Natural killer cell treated with Interleukin-12 subunit alpha and Interleukin-12 subunit beta and Interleukin-15 and Interleukin-18, amount 100 ng/mL, for 72 hours (primary cell): ENCODE results near the gene UGGT2. TPM values are rescaled to one million over a fixed set of nuclear protein-coding genes. Genes with fewer than 3 reads are reported as not detected.
"Not testable (repeated sequence)": the region's sequence is repeated elsewhere in the genome, so short reads cannot be mapped to it uniquely, and the experiment has no call there.

Experiments used
- ATAC-seq, 2 donors: fragments of 150-1000 bp; cut with Tn5 transposase in 1 of 2; sonication (Bioruptor Pico), chemical (Tn5 transposase) in 1 of 2; 2 replicates each; pipeline ENCODE4 v1.10.0; 2021
- DNase-seq: peaks from one replicate; pipeline ENCODE4 v3.0.0; 2022; ENCODE audit warnings: low spot score
- H3K27ac Mint-ChIP-seq, 2 donors: 1 replicate in 1 of 2; 2 replicates in 1 of 2; pipeline ENCODE4 v1.8.0; 2022; ENCODE audit warnings: mixed read lengths in 2 of 2, mild to moderate bottlenecking in 1 of 2, moderate library complexity in 1 of 2
- H3K27me3 Mint-ChIP-seq, 2 donors: 1 replicate in 1 of 2; 2 replicates in 1 of 2; pipeline ENCODE4 v1.8.0; 2022; ENCODE audit warnings: mixed read lengths in 2 of 2
- H3K36me3 Mint-ChIP-seq: one replicate; pipeline ENCODE4 v1.8.0; 2022; ENCODE audit warnings: mixed read lengths
- H3K4me1 Mint-ChIP-seq, 2 donors: 1 replicate in 1 of 2; 2 replicates in 1 of 2; pipeline ENCODE4 v1.8.0; 2022; ENCODE audit warnings: low read depth in 2 of 2, mixed read lengths in 2 of 2, mild to moderate bottlenecking in 1 of 2
- H3K4me3 Mint-ChIP-seq: one replicate; pipeline ENCODE4 v1.8.0; 2022; ENCODE audit warnings: mixed read lengths
- H3K9me3 Mint-ChIP-seq: 2 replicates; pipeline ENCODE4 v1.8.0; 2022; ENCODE audit warnings: mixed read lengths
- total RNA-seq, 2 donors: library from RNA; stranded (reverse); gene quantifications; one replicate each; pipeline ENCODE4 v1.2.3, GENCODE V29; 2022

Gene UGGT2
- total RNA-seq, 2 donors from 2014 or later, result 2.3 to 6.0 TPM

- no peaks in the 10 kb centered on the region for H3K36me3 Mint-ChIP-seq
- H3K9me3 Mint-ChIP-seq, result peaks cover 3% of the 10 kb centered on the region
- H3K4me1 Mint-ChIP-seq, result no peaks in the 10 kb centered on the region
- no peak overlapping the region for H3K27ac Mint-ChIP-seq
- DNase-seq (no peak), ATAC-seq (no peak)
- no peak overlapping the region for H3K4me3 Mint-ChIP-seq
- peaks cover 0 to 14% of the 10 kb centered on the region in 2 donors for H3K27me3 Mint-ChIP-seq
These were observed 188.1 kb downstream of the UGGT2 start for GRCh38 chr13:95865080-95865615.

- Mint-ChIP-seq H3K4me3 (no peak overlapping the region), H3K27ac (no peak overlapping the region), H3K27me3 (peaks cover 0 to 14% of the 10 kb centered on the region in 2 donors), H3K9me3 (no peaks in the 10 kb centered on the region), H3K36me3 (no peaks in the 10 kb centered on the region), H3K4me1 (no peaks in the 10 kb centered on the region)
- ATAC-seq, result no peak
- no peak for DNase-seq
These were observed 190.8 kb downstream of the UGGT2 start for GRCh38 chr13:95862408-95862807.

- Mint-ChIP-seq H3K4me3 (no peak overlapping the region), H3K9me3 (no peaks in the 10 kb centered on the region), H3K27me3 (peaks cover 0 to 14% of the 10 kb centered on the region in 2 donors), H3K36me3 (no peaks in the 10 kb centered on the region), H3K27ac (no peak overlapping the region), H3K4me1 (no peaks in the 10 kb centered on the region)
- DNase-seq, result no peak
- no peak for ATAC-seq
These were observed 191.9 kb downstream of the UGGT2 start for GRCh38 chr13:95861296-95861695.

GRCh38 chr13:95858286-95859075, 194.7 kb downstream of the UGGT2 start:
- H3K4me3 Mint-ChIP-seq, result no peak overlapping the region
- ATAC-seq, result no peak
- no peaks in the 10 kb centered on the region for H3K4me1 Mint-ChIP-seq
- DNase-seq, result no peak
- H3K27ac Mint-ChIP-seq, result no peak overlapping the region
- H3K27me3 Mint-ChIP-seq, result no peaks in the 10 kb centered on the region
- H3K36me3 Mint-ChIP-seq, result no peaks in the 10 kb centered on the region
- no peaks in the 10 kb centered on the region for H3K9me3 Mint-ChIP-seq

- H3K36me3 Mint-ChIP-seq, DNase-seq, H3K4me1 Mint-ChIP-seq, H3K9me3 Mint-ChIP-seq, ATAC-seq, H3K27ac Mint-ChIP-seq, H3K4me3 Mint-ChIP-seq: not testable (repeated sequence)
- peaks cover 0 to 12% of the 10 kb centered on the region in 2 donors for H3K27me3 Mint-ChIP-seq
These were observed 207.5 kb downstream of the UGGT2 start for GRCh38 chr13:95845656-95846055.

- ATAC-seq, result no peak
These were observed 210.3 kb downstream of the UGGT2 start for GRCh38 chr13:95842898-95843297.

GRCh38 chr13:95841894-95842293, 211.3 kb downstream of the UGGT2 start:
- H3K27ac Mint-ChIP-seq, result no peak overlapping the region
- H3K36me3 Mint-ChIP-seq, result no peaks in the 10 kb centered on the region
- ATAC-seq, result no peak

More at GRCh38 chr13:95842898-95843297, 210.3 kb downstream of the UGGT2 start:
- DNase-seq, result no peak
- Mint-ChIP-seq H3K36me3 (no peaks in the 10 kb centered on the region), H3K27ac (no peak overlapping the region), H3K4me3 (no peak overlapping the region), H3K4me1 (no peaks in the 10 kb centered on the region), H3K27me3 (peaks cover 12 to 14% of the 10 kb centered on the region in 2 donors), H3K9me3 (no peaks in the 10 kb centered on the region)

GRCh38 chr13:95834134-95834765, 219.0 kb downstream of the UGGT2 start:
- no peak overlapping the region for H3K4me3 Mint-ChIP-seq
- peaks cover 11 to 22% of the 10 kb centered on the region in 2 donors for H3K27me3 Mint-ChIP-seq
- H3K9me3 Mint-ChIP-seq, result no peaks in the 10 kb centered on the region
- H3K4me1 Mint-ChIP-seq, result peaks cover 0 to 2% of the 10 kb centered on the region in 2 donors
- DNase-seq, result no peak
- no peak overlapping the region for H3K27ac Mint-ChIP-seq
- ATAC-seq, result peak; percentile 72 to 76
- no peaks in the 10 kb centered on the region for H3K36me3 Mint-ChIP-seq

More at GRCh38 chr13:95841894-95842293, 211.3 kb downstream of the UGGT2 start:
- Mint-ChIP-seq H3K4me1 (no peaks in the 10 kb centered on the region), H3K9me3 (no peaks in the 10 kb centered on the region), H3K4me3 (no peak overlapping the region), H3K27me3 (peaks cover 10 to 14% of the 10 kb centered on the region in 2 donors)
- no peak for DNase-seq

GRCh38 chr13:95833719-95834118, 219.5 kb downstream of the UGGT2 start:
- peaks cover 0 to 2% of the 10 kb centered on the region in 2 donors for H3K4me1 Mint-ChIP-seq
- H3K27me3 Mint-ChIP-seq, result peaks cover 9 to 20% of the 10 kb centered on the region in 2 donors
- ATAC-seq (no peak), DNase-seq (no peak)
- no peak overlapping the region for H3K27ac Mint-ChIP-seq
- H3K9me3 Mint-ChIP-seq, result no peaks in the 10 kb centered on the region
- H3K36me3 Mint-ChIP-seq, result no peaks in the 10 kb centered on the region
- no peak overlapping the region for H3K4me3 Mint-ChIP-seq

- Mint-ChIP-seq H3K27me3 (peaks cover 9 to 22% of the 10 kb centered on the region in 2 donors), H3K4me3 (no peak overlapping the region), H3K4me1 (peaks cover 0 to 2% of the 10 kb centered on the region in 2 donors), H3K27ac (no peak overlapping the region), H3K36me3 (no peaks in the 10 kb centered on the region), H3K9me3 (no peaks in the 10 kb centered on the region)
- no peak for DNase-seq
- no peak for ATAC-seq
These were observed 220.1 kb downstream of the UGGT2 start for GRCh38 chr13:95833126-95833525.

GRCh38 chr13:95822303-95822702, 230.9 kb downstream of the UGGT2 start:
- Mint-ChIP-seq H3K27me3 (peaks cover 7 to 45% of the 10 kb centered on the region in 2 donors), H3K9me3 (no peaks in the 10 kb centered on the region), H3K36me3 (no peaks in the 10 kb centered on the region), H3K4me3 (no peak overlapping the region), H3K4me1 (no peaks in the 10 kb centered on the region), H3K27ac (no peak overlapping the region)
- DNase-seq (no peak), ATAC-seq (no peak)

- no peak overlapping the region for H3K27ac Mint-ChIP-seq
- no peak overlapping the region for H3K4me3 Mint-ChIP-seq
- ATAC-seq (no peak), DNase-seq (no peak)
- peaks cover 7% of the 10 kb centered on the region for H3K9me3 Mint-ChIP-seq
- no peaks in the 10 kb centered on the region for H3K4me1 Mint-ChIP-seq
- H3K27me3 Mint-ChIP-seq, result peaks cover 7 to 9% of the 10 kb centered on the region in 2 donors
- no peaks in the 10 kb centered on the region for H3K36me3 Mint-ChIP-seq
These were observed 238.7 kb downstream of the UGGT2 start for GRCh38 chr13:95814495-95814894.

GRCh38 chr13:95813139-95813538, 240.1 kb downstream of the UGGT2 start:
- H3K9me3 Mint-ChIP-seq, result peaks cover 7% of the 10 kb centered on the region
- H3K27me3 Mint-ChIP-seq, result peaks cover 9 to 15% of the 10 kb centered on the region in 2 donors
- H3K36me3 Mint-ChIP-seq, result no peaks in the 10 kb centered on the region
- H3K27ac Mint-ChIP-seq, result no peak overlapping the region
- DNase-seq, result no peak
- H3K4me3 Mint-ChIP-seq, result no peak overlapping the region
- no peaks in the 10 kb centered on the region for H3K4me1 Mint-ChIP-seq
- no peak for ATAC-seq

- H3K4me1 Mint-ChIP-seq, result no peaks in the 10 kb centered on the region
- H3K4me3 Mint-ChIP-seq, result no peak overlapping the region
- H3K27me3 Mint-ChIP-seq, result peaks cover 16 to 37% of the 10 kb centered on the region in 2 donors
- peaks cover 7% of the 10 kb centered on the region for H3K9me3 Mint-ChIP-seq
- no peaks in the 10 kb centered on the region for H3K36me3 Mint-ChIP-seq
- ATAC-seq (no peak), DNase-seq (no peak)
- no peak overlapping the region for H3K27ac Mint-ChIP-seq
These were observed 243.8 kb downstream of the UGGT2 start for GRCh38 chr13:95809429-95809828.
